ENCODE measurements around the gene SLC25A21.
"Not testable (repeated sequence)": the region's sequence is repeated elsewhere in the genome, so short reads cannot be mapped to it uniquely, and the experiment has no call there.

SLC25A21 gene

DNA sequence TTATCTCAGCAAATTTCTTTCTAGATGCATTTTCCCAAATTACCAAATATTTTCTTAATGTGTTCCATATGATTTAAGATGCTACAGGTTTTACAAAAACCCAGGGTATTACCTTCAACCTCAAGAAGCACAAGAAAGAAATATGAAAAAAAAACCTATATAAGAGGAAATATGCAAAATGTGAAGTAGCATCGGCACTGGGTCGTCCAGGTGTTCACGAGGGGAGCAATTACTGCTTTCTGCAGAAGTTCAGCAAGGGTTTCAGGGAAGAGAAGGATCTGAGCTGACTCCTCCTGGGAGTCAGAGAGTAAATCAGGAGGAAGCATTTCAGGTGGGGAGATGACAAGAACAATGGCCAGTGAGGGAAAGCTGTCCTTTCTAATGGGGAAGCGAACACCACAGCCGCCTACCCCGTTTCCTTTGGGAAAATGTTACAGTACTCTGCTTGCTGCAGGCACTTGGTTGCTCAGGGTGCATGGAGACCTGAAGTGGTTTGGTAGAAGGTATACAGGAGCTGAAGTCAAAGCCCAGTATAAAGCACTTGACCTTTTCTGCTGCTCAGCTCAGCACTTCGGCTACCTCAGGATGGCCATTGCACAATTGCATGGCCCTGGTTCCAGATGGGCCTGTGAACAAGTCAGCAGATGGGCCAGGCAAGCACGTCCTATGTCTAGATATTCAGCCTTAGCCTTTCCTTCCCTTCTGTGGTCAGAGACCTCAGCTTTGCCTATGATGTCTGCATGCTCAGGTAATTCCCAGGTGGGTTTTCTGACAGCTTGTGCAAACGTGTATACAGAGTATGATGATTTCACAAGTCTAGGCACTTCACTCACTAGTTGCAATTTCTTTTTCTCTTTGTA, 355.1 kb downstream of the SLC25A21 start:
- no peak for DNase-seq

GRCh38 chr14:36816481-36816880, 355.9 kb downstream of the SLC25A21 start:
- DNase-seq = no peak

GRCh38 chr14:36814783-36815182, 357.6 kb downstream of the SLC25A21 start:
- DNase-seq = not testable (repeated sequence)

- no peak for DNase-seq
Observed at GRCh38 chr14:36810209-36810608, 362.2 kb downstream of the SLC25A21 start.

GRCh38 chr14:36807727-36808126, 364.7 kb downstream of the SLC25A21 start:
- no peak for DNase-seq

DNA sequence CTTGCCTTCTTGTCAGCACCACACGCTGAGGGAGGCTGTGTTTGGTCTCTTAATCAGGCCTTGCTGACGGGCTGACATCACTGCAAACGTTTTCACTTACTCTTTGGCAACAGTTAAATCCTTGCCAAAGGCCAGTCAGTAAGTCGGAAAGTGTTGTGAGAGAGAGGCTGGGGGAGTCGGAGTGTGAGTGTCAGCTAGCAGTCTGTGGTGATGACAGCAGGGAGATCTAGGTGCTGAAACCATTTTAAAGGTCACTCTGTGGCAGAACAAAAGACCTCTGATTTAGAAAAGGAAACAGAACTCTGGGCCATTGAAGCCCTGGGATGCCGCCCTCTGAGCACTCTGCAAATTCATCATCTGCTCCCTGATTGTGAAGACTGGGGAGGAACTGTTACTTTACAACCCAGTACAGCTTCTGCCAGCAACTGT, 367.3 kb downstream of the SLC25A21 start:
- no peak for DNase-seq

DNA sequence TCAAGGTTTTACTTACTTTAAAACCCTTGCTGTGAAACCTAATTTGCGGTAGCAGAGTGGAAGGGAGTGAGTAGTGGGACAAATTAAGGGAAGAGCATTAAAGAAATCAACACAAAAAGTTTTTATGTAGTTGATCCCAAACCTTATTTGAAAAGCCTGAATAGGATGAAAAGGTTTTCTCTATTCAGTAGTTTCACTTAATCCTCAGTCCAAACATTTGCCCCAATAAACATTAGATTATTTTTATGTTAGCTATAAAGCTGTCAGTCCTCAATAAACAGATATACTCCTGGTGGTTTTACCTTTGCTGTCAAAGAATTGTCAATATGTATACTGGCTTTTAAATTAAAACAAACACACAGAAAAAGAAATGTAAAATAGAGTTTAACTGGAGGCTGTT, 374.8 kb downstream of the SLC25A21 start:
- no peak for DNase-seq

- DNase-seq = no peak
Observed at GRCh38 chr14:36791402-36791801, 381.0 kb downstream of the SLC25A21 start.

DNA sequence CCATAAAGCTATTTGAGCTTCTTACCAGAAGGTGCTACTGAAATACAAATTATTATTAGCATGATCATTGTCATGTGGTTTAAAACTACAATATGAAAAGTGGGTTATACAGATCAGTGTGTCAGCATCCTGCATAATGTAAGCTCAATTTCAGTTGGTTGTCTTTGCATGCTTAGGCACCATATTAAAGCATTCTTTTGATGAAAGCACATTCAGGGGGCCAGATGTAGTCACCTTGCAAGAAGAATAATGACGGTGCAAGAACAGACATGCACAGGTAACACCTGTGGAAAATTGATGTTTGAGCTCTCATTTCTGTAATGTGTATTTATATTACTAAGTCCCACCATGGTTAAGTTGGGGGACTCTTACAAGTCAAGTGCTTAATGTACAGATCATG, 386.9 kb downstream of the SLC25A21 start:
- DNase-seq = no peak

GRCh38 chr14:36784541-36784940, 387.9 kb downstream of the SLC25A21 start:
- no peak for DNase-seq

DNA sequence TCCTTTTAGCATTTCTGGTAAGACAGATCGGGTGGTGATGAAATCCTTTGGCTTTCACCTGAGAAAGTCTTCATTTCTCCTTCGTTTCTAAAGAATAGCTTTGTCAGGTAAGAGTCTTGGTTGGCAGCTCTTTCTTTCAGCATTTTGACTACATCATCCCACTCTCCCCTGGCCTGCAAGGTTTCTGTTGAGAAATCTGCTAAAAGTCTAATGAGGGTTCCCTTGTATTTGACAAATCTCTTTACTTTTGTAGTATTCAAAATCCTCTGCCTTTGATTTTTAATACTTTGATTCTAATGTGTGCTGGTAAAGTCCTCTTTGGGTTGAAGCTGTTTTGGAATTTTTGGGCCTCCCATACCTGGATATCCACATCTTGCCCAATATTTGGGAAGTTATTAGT, 390.5 kb downstream of the SLC25A21 start:
- DNase-seq = no peak

DNA sequence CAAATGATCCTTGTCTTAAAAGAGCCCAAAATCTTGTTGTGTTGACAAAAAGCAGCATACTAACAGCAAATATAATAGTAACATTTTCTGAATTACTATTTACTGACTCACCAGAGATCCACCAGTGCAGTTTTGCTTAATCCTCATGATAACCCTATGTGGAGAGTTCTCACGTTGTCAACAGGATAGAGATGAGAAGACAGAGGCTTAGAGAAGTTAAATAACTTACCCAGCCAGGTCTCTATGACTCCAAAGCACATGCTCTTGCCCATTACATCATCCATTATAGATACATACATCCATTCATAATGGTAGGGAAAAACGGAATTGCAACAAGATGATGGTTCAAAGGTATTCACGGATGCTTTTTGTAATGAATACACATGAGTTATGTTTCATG, 398.8 kb downstream of the SLC25A21 start:
- DNase-seq = no peak

DNA sequence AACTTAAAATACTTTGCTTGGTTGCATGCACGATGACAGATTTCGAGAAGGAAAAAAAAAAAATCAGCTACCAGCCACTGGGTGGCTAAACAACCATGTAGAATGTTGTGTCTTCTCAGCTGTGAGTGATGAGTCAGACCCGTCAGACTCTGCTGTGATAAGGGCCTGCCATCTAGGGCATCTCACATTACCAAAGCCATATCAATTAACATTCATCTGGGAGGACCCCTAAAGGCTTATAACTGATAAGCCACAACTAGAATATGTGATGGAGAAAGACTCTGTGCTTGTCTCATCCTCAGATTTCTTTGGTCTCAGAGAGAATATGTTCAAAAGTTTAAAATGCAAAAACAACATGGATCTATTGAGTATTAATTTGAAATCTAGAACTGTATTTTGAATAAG, 399.3 kb downstream of the SLC25A21 start:
- DNase-seq = no peak

GRCh38 chr14:36771028-36771640, 401.3 kb downstream of the SLC25A21 start:
- no peak for DNase-seq

DNA sequence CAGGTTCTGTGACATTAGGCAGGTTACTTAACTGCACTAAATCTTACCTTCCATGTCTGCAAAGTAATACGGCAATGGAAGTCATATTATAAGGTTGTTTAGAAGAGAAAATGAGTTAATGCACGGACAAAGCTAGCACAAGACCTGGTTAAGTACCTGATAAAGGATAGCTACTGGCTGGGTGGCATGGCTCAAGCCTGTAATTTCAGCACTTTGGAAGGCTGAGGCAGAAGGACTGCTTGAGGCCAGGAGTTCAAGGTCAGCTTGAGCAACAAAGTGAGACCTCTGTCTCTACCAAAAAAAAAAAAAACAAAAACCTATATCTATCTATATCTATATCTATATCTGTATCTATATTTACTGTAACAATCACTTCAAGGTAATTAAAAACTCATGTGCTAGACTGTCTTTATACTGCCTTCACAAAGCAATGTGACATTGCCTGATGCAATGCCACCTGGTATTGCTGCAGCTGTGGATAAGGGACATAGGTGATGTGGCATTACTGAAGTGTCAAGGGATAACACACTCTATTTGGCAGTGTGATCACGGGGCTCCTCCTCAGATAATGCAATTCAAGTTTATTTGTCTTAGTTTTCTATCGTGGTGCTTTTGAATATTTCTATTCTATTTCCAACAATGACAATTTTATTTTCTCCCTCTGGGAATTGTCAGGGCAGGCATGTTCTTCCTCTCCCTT, 403.6 kb downstream of the SLC25A21 start:
- no peak for DNase-seq

DNA sequence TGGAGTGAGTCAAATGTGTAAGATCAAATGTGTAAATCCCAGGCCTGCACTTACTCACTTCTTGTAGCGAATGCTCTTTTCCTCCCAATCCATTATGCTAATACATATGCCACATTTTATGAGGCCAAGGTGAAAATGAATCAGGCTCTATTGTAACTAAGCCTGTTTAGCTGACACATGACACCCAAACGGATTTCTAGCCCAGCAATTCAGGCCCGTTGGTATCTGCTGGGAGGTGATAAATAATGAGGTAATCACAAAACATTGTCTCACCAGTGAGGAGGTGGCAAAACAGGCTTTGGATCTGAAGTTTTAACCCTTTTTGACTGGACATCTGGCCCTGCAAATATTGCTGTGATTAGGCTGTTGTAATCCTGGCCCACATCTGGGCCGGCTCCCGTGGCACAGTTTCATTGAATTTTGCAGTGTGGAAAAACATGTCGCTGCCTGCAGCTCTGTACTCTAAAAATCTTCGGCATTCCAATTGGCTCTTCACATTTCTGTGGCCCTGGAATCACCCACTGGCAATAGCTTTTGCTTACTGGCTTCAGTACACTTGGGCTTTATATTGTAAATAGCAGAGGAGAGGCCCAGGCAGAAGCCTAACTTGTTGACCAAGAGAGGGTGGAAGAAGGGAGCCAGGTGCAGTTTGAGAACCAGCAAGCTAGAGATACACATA, 404.7 kb downstream of the SLC25A21 start:
- no peak for DNase-seq

GRCh38 chr14:36766974-36767373, 405.4 kb downstream of the SLC25A21 start:
- no peak for DNase-seq

DNA sequence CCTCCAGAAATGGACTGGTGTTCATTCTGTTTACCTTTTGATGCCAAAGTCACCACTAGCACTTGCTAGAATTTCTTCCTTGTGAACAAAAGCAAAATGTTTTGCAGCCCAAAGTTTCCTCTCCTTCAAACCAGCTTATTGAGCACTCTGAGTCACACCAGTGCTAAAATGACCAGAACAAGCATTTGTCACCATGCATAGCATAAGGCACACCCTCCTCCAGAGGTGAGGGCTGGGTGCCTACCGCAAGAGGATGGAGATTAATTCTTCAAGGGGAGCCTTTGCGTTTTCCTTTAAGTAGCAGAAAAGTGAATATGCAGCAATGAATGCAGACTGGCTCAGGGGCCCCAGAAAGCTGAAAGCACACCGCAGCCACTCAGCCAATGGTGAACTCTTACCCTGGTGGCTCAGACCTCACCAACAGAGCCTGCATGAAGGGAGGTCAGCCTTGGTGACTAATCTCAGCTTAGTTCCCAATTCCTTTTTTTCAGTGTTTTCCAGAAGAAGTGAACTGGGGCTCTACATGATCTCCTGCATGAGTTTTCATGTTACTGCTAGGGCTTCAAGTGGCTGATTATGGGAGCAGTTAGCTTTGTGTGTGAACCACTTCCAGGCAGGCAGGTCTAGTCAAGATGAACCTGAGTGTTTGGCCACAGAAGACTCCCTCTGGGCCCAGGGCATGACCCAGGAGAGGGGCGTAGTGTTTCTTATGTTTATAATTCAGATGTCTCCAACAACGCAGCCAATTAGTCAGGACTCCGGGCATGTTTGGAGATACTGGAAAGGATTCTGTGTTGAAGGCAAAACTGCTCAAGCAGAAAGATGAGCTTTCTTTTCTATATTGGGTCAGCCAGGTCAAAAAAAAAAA, 414.4 kb downstream of the SLC25A21 start:
- DNase-seq = no peak

DNA sequence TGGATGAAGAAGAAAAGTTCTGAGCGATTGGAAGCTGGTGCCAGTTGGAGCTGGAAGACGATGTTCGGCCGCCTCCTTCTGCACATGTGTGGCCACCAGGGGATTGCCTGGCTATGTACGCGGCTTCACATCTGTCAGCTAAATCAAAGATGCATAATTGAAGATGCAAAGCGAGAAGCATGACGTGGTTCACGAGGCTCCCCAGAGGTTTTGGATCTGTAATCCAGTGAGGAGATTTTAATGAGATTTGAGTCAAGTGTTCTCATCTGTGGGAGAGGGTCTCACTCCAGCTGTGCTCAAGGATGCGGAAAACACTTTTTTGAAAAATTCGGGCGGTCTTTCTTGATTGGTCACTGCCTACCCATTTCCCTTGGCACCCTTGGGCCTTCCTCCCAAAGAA, 416.2 kb downstream of the SLC25A21 start:
- DNase-seq = no peak

DNA sequence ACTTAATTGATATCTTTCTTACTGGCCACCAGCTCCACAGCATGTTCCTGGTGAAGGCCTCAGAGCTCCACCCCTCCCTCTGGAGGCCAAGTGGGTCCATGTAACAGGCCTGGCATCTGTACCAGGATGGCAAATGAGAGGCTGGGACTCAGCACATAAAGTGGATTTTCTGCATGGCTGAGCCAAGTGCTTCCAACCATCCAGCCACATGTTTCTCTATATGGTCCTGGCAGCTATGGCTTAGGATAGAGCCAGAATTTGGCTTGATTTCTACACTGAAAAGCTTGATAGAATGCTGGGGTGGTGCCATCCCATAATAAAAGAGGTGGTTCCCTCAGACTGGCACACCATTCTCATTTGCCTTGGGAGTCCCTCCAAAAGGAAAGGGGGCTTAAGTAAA, 416.6 kb downstream of the SLC25A21 start:
- no peak for DNase-seq

DNA sequence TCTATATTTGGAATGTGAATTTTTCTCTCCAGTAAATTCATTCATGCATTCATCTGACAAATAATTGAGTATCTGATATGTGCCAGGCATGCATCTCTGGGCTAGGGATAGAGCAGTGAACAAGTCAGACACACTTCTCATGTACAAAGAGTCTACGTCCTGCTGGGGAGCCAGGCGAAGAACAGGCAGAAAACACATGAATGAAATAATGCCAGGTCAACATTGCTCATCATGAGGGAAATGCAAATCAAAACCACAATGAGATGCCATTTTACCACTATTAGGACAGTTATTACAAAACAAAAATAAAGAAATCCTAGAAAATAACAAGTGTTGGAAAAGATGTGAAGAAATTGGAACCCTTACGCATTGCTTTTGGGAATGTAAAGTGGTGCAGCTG, 420.5 kb downstream of the SLC25A21 start:
- no peak for DNase-seq

DNA sequence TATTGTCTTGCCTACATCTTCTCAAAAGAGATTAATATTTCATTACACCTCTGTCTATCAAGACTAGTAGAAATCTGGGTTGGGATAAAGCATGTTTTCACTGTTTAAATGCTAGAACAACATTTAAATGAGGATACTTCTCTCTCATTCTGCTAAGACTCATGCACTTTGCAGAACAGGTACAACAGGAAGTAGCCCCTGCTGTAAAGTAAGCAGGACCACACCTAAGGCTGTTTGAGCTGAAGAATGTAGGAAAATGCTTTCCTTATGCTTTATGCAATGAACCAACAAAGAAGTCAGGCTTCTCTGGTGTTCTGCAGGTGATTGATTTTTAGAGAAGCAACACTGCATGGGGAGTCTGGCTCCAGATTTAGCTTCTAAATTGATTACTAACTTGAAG, 421.3 kb downstream of the SLC25A21 start:
- no peak for DNase-seq
